HG03139 (cell line): Measurements from ENCODE around the gene SEC62.

Experiments
- ATAC-seq: cut with Tn5 transposase; IDR thresholded peaks from one replicate; pipeline ENCODE4 v1.9.1; 2021; ENCODE audit not compliant: unreplicated experiment

SEC62 gene

DNA sequence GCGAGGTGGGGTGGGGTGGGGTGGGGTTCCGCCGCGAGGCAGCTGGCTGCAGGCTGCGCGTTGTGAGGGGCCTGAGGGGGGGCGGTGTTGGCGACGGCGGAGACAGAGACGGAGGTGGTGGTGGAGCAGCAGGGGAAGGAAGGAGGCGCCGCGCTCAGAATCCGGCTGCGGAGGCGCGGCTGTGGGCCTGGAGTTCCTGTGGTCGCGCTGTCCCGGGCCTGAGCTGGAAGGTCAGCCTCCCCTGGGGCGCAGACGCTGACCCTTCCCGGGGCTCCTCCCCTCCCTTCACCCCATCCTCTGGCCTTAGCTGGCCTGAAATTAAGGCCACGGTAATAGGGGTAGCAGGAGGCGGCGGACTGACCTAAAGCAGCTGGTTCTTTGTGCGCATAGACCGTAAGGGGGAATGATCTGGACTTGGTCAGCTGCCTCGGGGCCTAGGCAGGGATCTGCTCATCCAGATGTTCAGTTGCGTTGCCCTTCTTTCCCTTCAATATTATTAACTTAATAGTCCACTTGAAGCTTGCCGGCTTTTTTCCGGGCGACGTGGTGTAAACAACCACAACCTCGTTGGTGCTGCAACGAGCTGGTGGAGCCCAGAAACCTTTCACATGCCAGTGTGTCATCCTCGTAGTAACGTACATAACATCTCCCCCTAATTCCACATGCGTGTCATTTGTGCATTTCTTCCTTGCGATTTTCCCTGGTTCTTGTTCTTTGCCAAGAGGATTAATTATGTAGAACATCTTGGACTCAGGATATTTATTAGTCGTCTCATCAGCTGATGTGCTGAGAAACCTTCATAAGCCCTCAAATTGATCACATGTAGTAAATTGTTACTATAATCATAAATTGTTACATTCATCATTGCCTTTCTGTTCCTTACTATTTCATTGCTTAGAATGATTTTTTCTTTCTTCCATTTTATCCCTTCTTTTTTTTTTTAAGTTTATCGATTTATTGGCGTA is 626 bp downstream of the SEC62 start:
- ATAC-seq = peak; percentile 28

DNA sequence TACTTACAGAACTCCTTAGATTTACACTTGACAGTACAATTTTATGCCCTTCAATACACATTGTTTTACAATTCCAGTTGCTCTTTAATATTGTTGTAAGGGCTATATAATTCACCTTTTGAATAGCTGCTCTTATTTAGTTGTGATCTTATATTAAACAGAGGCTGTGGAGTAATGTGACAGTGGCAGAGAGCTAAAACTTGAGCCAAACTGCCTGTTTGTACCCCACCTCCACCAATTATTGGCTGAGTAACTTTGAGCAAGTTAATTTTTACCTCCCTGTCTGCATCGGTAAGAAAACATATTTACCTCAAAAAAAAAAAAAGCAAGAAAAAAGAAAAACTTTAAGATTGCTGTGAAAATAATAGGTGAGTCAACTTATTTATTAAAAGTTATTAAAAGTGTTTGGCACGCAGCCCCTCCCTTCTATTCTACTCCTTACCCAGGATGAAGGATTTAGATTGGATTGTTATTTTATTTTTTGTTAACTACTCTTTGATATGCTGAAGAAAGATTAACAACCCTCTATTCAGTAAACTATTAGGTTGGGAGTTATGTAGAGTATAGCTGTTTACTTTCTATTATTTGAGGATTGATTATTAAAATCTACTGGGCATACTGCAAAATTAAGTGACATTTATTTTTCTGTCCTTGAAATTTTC is 1.7 kb downstream of the SEC62 start:
- ATAC-seq = no peak

DNA sequence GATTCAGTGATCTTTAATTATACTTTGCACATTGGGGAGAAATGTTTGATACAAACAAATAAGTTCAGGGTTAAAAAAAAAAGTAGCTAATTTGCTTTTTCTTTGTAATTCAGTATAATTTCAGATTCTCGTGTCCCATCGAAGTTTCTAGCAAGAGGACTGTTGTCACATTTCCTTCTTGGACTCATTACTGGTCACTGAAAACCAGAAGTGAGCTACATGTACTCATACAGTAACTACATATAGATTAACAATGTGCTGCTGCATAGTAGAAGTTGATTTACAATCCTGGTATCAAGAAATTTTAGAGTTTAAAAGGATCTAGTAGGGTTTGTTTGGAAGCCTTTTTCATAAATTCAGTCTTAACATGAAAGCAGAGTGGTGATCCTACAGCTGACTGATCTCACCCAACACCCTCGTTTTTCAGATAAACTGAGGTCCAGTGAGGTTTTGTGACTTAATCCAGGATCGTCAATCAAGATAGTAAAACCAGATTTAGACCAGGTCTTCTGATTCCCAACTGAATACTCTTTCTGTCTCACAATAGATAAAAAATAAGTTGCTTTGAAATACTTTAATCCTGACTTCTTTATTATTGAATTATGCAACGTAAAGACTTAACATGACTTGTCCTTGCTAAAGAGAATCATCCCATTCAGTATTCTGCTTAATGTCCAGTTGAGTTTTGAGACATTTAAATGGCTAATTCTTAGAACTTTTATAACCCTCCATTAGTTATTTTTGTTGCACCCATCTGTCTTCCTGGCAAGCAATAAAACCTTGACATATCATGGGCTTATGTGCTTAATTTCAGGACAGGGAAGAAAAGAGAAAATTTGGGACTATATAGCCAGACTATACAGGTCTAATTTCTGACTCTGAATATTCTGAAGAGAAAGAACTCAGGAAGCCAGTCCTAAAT is 2.8 kb downstream of the SEC62 start:
- no peak for ATAC-seq

DNA sequence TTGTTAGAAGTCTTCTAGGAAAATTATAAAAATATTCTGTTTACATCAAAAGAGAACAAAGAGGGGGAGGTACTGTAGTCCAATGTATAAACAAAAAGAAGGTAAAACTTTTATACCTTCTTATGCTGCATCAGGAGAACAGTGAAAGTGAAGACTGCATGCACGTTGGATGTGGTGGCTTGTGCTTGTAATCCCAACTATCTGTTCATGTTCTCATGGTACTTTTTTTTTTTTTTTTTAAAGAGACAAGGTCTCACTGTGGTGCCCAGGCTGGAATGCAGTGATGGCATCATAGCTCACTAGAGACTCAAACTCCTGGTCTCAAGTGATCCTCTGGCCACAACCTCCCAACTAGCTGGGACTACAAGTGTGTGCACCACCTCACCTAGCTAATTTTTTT is 4.2 kb downstream of the SEC62 start:
- no peak for ATAC-seq

DNA sequence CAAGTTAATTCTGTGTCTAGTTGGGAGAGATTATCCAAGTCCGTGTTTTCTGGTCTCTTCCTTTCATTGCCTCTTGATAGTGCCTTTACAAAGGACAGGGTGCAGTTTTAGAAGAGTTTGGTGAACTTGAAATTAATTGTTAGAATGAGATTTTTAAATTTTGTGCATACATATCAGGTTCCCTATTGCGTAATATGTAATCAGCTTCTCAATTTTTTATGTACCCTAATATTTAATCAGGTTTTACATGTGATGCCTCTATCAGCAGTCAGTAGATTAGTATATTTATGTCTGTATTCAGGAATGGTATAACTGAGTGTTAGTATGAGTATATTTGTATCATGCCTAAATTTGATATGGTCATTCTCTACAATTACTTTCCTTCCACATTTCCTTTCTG is 4.9 kb downstream of the SEC62 start:
- no peak for ATAC-seq

DNA sequence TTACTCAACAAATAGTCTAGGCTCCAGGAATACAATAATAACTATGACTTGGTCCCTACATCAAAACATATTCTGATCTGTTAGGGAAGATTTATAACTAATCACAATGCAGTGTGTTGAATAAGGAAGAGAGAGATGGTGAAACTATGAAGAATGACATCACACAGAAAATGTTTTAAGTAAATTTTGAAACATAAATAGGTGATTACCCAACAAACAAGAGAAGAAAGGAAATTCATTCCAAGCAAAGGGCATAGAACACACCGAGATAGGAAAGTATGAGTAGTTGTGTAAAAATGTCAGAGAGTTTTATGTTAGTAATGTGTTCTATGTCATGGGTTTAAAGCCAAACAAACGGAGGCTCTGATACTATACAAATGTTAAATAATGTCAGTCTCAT is 13.4 kb downstream of the SEC62 start:
- no peak for ATAC-seq

DNA sequence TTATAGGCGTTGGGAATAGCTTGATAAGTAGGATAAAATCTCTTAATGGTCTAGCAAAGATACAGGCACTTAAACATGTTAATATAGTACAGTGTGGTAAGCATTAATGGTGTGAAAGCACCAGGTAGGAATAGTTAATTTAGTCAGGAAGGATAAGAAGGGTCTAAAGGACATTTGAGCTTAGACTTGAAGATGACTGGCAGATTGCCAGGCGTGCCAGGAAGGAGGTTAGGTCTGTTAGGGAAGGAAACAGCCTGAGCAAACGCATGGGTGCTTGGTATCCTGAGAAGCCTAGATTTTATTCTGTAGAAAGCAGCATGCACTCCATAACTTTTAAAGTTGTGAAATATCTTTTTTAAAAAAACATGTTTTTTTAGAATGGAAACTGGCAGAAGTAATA is 17.7 kb downstream of the SEC62 start:
- no peak for ATAC-seq

DNA sequence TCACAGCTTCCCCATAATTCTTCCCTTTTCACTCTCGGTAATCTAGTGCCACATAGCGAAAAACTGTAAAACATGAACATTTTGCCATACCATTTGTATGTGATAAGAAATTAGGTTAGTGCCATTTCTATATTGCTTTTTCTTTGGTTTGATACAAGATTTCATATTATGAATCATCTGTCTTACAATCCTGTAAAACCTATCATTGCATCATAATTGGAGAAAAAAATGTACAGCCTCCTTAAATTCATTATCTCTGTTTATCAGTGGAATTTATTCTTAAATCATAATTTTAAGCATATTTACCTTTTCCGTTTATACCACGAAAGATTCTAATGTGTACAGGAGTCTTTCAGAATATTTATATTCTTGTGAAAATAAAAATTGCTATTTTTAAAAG is 23.8 kb downstream of the SEC62 start:
- ATAC-seq = no peak

DNA sequence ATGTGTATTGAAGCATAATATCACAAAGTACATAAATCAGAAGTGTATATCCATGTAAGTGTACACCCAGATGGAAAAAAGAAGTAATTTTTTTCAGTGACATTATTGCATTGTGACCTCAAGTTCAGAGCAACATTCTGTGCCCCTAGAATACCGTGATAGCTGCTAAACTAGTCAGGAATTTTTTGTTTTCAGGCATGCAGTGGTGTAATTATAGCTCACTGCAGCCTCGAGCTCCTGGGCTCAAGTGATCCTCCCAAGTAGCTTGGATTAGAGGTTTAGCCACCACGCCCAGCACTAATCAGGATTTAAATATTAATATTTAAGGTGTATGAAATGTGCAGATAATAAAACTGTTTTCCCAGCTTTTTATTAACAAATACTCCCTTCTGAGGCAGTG is 25.5 kb downstream of the SEC62 start:
- ATAC-seq = no peak

DNA sequence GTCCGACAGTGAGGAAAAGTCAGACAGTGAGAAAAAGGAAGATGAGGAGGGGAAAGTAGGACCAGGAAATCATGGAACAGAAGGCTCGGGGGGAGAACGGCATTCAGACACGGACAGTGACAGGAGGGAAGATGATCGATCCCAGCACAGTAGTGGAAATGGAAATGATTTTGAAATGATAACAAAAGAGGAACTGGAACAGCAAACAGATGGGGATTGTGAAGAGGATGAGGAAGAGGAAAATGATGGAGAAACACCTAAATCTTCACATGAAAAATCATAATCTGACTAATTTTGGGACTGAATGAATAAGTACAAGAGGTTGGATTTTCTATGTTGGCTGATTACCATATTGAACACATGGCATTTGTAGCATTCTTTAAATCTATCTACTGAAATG is 26.2 kb downstream of the SEC62 start:
- ATAC-seq = no peak

DNA sequence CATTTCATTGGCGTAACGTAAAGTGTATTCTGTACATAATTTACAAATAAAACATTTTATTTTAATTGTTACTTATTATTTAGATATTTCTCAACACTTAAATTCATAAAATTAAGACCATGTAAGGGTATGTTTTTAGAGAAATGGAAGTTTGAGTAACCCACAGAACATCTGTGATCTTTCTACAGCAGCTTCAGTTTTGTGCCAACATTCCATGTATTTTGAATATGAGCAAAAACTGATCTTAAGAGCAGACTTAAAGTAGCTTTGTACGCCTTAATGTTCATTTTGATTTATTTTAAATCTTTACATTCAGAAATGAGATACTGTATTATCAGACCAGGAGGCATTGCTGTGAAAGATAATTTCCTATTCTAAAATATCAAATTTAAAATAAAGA is 27.2 kb downstream of the SEC62 start:
- ATAC-seq = no peak

DNA sequence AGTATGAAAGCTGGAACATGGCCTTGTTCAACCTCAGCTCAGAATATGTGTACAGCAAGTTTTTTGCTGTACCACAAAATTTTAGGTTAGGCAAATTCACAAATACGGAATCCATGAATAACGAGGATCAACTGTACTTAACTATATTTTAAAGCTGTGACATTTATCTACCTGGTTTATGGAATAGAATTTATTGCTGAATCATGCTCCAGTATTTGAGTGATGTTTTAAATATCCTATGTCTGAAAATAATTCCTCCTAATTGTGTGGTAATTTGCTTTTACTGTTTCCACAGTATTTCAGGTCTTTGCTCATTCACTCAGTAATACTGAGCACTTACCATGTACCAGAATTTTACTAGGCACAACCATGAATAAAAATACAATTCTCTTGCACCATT is 29.5 kb downstream of the SEC62 start:
- no peak for ATAC-seq

DNA sequence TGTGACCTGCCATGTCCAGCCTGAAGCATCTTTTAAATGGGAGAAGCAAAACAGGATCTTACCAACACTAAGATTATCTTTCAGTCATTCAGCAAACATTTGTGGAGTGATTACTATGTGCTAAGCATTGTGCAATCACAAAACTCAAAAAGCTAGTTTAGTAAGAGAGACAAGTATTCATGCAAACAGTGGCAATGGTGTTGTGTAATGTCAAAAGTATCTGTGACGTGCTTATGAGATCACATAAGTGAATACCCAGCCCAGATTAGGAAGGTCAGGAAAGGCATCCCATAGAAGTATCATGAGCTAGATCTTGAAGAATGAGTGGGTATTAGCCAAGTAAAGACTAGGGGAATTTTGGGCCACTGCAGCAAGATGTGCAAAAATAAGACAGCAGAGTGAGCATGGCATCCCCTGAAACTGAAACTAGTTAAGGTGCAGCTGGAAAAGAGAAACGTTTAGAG is 32.1 kb downstream of the SEC62 start:
- ATAC-seq = peak; percentile 33

DNA sequence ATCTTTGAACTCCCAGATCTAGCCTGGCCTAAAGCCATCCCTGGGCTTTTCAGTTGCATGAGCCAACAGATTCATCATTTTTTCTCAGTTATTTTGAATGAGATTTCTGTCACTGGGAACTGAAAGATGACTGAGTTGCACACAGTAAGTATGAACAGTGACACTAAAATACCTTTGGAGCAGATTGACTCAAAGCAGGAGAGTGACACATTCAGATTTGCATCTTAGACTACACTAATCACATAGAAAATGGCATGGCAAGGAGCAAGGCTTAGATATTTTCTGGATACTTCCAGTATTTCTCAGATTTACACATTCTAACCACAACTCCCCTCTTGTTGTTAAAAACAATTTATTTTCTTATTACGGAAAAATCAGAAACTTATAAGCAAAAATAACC is 32.8 kb downstream of the SEC62 start:
- ATAC-seq = peak; percentile 72

DNA sequence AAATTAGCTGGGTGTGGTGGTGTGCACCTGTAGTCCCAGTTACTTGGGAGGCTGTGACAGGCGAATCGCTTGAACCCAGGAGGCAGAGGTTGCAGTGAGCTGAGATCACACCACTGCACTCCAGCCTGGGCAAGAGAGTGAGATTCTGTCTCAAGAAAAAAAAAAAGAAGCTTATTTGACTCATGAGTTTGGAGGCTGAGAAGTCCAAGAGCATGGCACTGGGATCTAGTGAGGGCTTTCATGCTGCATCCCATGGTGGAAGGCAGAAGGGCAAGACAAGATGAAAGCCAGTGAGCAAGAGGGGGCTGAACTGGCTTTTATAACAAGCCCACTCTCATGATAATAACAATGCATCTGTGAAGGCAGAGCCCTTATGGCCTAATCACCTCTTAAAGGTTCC is 33.4 kb downstream of the SEC62 start:
- ATAC-seq = no peak

DNA sequence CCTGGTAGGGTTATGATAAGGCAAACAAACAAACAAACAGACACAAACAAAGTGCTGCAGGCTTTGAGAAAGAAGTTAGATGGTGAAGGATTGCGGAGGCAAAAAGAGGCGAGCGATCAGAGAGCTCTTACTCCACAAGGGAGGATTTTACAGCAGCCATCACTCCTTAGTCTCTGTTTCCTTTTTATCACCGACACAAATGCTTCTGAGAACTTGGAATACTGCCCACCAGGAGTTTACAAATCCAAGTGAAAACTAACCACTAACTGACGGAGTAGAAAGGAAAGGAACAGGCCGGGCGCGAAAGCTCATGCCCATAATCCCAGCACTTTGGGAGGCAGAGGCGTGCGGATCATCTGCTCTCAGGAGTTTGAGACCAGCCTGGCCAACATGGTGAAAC is 35.6 kb downstream of the SEC62 start:
- no peak for ATAC-seq

DNA sequence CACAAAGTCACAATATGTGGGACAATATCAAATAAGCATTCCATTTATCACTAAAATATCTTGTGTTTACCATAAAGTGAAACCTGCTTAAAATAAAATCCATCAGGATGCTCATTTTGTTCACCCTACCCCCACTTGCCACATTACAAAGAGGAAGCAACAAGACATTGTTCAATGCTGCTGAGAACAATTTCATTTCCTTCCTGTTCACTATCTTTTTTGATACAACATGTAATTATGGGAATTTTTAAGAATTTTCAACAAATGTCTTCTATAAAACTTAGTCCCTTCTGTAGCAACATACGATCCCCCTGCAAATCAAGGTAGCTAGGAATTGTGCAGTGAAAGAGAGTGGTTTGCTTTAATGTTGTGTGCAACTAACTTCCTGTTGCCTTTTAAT is 36.3 kb downstream of the SEC62 start:
- ATAC-seq = no peak

DNA sequence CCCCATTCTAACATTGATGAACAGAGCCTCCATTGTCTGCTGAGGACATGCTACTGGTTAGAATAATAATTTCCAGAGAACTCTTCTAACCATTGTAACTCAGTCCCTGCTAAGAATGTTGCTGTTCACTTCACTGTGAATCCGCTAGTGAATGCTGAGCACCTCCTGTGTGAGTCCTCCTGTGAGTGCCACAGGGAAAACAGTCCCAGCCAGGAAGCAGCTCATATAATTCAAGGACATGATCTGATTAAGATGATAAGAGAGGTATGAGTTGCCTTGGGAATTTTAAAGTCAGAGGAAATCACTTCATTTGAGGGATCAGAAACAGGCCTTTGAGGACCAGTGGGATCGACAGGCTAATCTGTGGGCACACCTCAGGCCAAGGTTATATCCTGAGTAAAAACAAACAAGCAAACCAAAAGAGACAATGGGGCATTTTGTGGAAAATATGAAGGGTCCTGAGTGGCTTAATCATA is 37.3 kb downstream of the SEC62 start:
- no peak for ATAC-seq

DNA sequence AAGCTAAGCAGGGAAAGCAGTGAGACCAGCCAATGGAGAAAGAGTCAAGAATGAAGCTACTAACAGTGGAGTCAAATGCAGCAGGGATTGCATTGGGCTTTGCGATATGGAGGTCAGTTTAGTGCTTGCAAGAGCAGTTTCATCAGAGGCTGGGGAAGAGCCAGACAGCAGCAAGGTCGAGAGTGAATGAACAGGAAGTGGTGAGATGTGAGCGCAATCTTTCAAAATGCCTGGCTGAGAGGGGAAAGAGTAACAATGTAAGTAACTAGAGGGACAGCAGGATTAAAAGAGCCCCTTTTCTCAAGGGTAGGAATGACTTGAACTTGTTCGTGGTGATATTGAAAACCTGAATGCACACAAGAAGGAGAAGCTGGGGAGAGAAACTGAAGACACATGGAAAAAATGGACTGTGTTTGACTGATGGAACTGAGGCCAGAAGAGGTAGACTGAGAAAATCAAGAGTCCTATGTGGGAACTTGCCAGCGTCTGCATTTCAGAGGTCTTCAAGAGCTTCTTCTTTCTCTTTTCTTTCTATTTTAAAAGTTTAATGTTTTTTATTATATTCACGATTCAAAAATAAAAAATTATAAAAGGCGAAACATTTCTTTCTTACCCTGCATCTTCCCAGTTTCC is 40.5 kb downstream of the SEC62 start:
- ATAC-seq = peak; percentile 84

DNA sequence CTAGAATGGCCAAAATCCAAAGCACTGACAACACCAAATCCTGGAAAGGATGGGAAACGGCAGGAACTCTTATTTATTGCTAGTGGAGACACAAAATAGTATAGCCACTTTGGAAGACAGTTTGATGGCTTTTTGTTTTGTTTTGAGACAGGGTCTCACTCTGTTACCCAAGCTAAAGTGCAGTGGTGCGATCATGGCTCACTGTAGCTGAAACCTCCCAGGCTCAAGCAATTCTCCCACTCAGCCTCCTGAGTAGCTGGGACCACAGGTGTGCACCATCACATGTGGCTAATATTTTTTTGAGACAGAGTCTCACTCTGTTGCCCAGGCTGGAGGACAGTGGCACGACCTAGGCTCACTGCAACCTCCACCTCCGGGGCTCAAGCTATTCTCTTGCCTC is 43.9 kb downstream of the SEC62 start:
- no peak for ATAC-seq
